ENCODE results near the gene PLCL1.

GRCh38 chr2:197851451-197851850, 47.1 kb downstream of the PLCL1 start:
- TF ChIP-seq POLR2A (IDR thresholded peaks at IDR 0.05) (no peak), CTCF (IDR thresholded peaks at IDR 0.05) (no peak), POLR2AphosphoS5 (IDR thresholded peaks at IDR 0.05) (no peak)

Data from breast epithelium (tissue), 3 donors.